Thyroid gland (tissue), 4 donors: Measurements from ENCODE around the gene CHMP2A. TPM values are rescaled to one million over a fixed set of nuclear protein-coding genes. Genes with fewer than 3 reads are reported as not detected.
A peak's percentile ranks its signal among the peaks of the same experiment; 100 is the strongest.

Source experiments
- DNase-seq, 2 donors: peaks; one replicate each; pipeline ENCODE4 v3.0.0-alpha.2; 2019
- H3K27ac ChIP-seq, 3 donors: fragments of 200-600 bp; sonication (generic); 1 replicate in 2 of 3; 2 replicates in 1 of 3; pipeline ENCODE4 v1.5.1; 2016 to 2019; ENCODE audit warnings: mild to moderate bottlenecking in 1 of 3, moderate library complexity in 1 of 3
- H3K27me3 ChIP-seq: fragments of 200-600 bp; sonication (generic); one replicate; pipeline ENCODE4 v1.5.1; 2019
- H3K36me3 ChIP-seq, 2 donors: fragments of 200-600 bp; sonication (generic); one replicate each; pipeline ENCODE4 v1.5.1; 2016 to 2019
- H3K4me1 ChIP-seq, 2 donors: fragments of 200-600 bp; sonication (generic); one replicate each; pipeline ENCODE4 v1.5.1; 2017 to 2019
- H3K4me3 ChIP-seq, 3 donors: fragments of 200-600 bp; sonication (generic); replicated peaks in 1 of 3; 1 replicate in 2 of 3; 2 replicates in 1 of 3; pipeline ENCODE4 v1.5.1; 2016; ENCODE audit warnings: mild to moderate bottlenecking in 1 of 3
- H3K9me3 ChIP-seq: fragments of 200-600 bp; sonication (generic); one replicate; pipeline ENCODE4 v1.5.1; 2017
- CTCF ChIP-seq, 6 experiments: fragments of 200-600 bp in 3 of 6; fragments of 450-650 bp in 3 of 6; sonication (generic) in 3 of 6; IDR thresholded peaks; one replicate each; pipeline ENCODE4 v1.5.1; 2016 to 2019; ENCODE audit warnings: antibody characterized with exemption in 6 of 6, mild to moderate bottlenecking in 2 of 6, inconsistent platforms in 1 of 6, moderate library complexity in 1 of 6
- POLR2A ChIP-seq, 2 donors: fragments of 450-650 bp; IDR thresholded peaks; one replicate each; pipeline ENCODE4 v1.6.1; 2017; ENCODE audit warnings: antibody characterized with exemption in 2 of 2, mild to moderate bottlenecking in 2 of 2, moderate library complexity in 1 of 2
- WGBS, 2 donors: methylation state at CpG; one replicate each; pipeline ENCODE4 v1.1.5; 2017; 5-methylcytosine and 5-hydroxymethylcytosine counted together
- intact Hi-C: fragments of 100-400 bp; cut with DNase I; formaldehyde crosslinking; loops from one replicate; pipeline ENCODE4 v1.15.1; 2023
- total RNA-seq, 4 donors: library from RNA; depleted of rRNA; stranded (reverse); fragments of >200 nt; gene quantifications; one replicate each; pipeline ENCODE4 v1.2.3, GENCODE V29; 2016

Gene CHMP2A
- total RNA-seq, 4 donors from 2014 or later = 123 to 155 (median 148) TPM

- DNase-seq = peak; percentile 25
- WGBS, 2 donors = 4 to 5% methylated on average over 24 to 25 of the region's 55 CpGs
- H3K27me3 ChIP-seq = no peaks in the 10 kb centered on the region
- TF ChIP-seq CTCF (IDR thresholded peaks at IDR 0.05) (no peak), POLR2A (IDR thresholded peaks at IDR 0.05) (no peak)
- intact Hi-C loops = no loop called here
- H3K36me3 ChIP-seq = no peaks in the 10 kb centered on the region
- H3K27ac ChIP-seq = no peak overlapping the region
- peaks cover 14 to 15% of the 10 kb centered on the region in 2 donors for H3K4me1 ChIP-seq
- no peaks in the 10 kb centered on the region for H3K9me3 ChIP-seq
- H3K4me3 ChIP-seq = peak overlapping the region in 1 of 3 donors; percentile 28
Observed at GRCh38 chr19:58538257-58539168, 16.4 kb downstream of the CHMP2A start.

- TF ChIP-seq CTCF (IDR thresholded peaks at IDR 0.05) (no peak), POLR2A (IDR thresholded peaks at IDR 0.05) (no peak)
- Histone ChIP-seq H3K36me3 (no peaks in the 10 kb centered on the region), H3K9me3 (no peaks in the 10 kb centered on the region), H3K27me3 (no peaks in the 10 kb centered on the region), H3K4me3 (no peak overlapping the region), H3K27ac (no peak overlapping the region), H3K4me1 (peaks cover 10 to 11% of the 10 kb centered on the region in 2 donors)
- intact Hi-C loops = no loop called here
- WGBS, 2 donors = 92 to 95% methylated on average over 8 of the region's 8 CpGs
- DNase-seq = no peak
Observed at GRCh38 chr19:58536852-58537798, 17.8 kb downstream of the CHMP2A start.

GRCh38 chr19:58535857-58536256, 19.0 kb downstream of the CHMP2A start:
- Histone ChIP-seq H3K27me3 (no peaks in the 10 kb centered on the region), H3K4me3 (no peak overlapping the region), H3K36me3 (no peaks in the 10 kb centered on the region), H3K9me3 (no peaks in the 10 kb centered on the region), H3K4me1 (peaks cover 10 to 11% of the 10 kb centered on the region in 2 donors), H3K27ac (no peak overlapping the region)
- no peak for DNase-seq
- TF ChIP-seq POLR2A (IDR thresholded peaks at IDR 0.05) (no peak), CTCF (IDR thresholded peaks at IDR 0.05) (no peak)
- intact Hi-C loops = no loop called here
- WGBS, 2 donors = 88 to 89% methylated on average over 3 of the region's 3 CpGs

- Histone ChIP-seq H3K4me1 (no peaks in the 10 kb centered on the region), H3K9me3 (no peaks in the 10 kb centered on the region), H3K27ac (no peak overlapping the region), H3K36me3 (no peaks in the 10 kb centered on the region), H3K4me3 (no peak overlapping the region), H3K27me3 (no peaks in the 10 kb centered on the region)
- intact Hi-C loops = no loop called here
- 68 to 75% methylated on average over 10 of the region's 10 CpGs for WGBS, 2 donors
- DNase-seq = no peak
- TF ChIP-seq POLR2A (IDR thresholded peaks at IDR 0.05) (no peak), CTCF (IDR thresholded peaks at IDR 0.05) (no peak)
Observed at GRCh38 chr19:58531034-58531840, 23.7 kb downstream of the CHMP2A start.
